ENCODE measurements around the gene ZNF454.

DNA sequence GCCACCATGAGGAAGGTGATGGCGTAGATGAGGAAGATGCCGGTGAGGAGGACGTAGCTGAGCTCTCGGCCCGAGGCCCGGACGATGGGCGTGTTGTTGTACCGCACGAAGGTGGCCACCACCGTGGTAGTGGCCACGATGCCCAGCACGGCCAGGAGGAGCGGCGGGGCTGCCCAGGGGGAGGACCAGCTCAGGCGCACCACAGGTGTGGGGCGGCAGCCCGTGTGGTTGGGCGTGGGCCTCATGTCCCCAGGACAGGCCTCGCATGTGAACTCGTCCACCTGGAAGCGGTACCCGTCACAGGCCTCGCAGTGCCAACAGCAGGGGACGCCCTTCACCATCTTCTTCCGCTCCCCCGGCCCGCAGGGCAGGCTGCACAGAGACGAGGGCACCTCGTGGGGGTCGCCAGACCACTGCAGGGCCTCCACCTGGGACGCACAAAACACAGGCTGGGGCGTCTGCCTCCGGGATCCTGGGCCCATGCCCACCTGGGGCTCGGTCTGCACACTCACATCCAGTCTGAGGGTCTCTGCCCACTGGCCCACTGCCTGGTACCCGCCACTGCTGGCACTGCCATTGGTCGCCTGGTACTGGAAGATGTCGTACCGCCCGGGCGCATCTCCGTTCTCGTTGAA, 45.4 kb downstream of the ZNF454 start:
- TF ChIP-seq, protein P1, sequence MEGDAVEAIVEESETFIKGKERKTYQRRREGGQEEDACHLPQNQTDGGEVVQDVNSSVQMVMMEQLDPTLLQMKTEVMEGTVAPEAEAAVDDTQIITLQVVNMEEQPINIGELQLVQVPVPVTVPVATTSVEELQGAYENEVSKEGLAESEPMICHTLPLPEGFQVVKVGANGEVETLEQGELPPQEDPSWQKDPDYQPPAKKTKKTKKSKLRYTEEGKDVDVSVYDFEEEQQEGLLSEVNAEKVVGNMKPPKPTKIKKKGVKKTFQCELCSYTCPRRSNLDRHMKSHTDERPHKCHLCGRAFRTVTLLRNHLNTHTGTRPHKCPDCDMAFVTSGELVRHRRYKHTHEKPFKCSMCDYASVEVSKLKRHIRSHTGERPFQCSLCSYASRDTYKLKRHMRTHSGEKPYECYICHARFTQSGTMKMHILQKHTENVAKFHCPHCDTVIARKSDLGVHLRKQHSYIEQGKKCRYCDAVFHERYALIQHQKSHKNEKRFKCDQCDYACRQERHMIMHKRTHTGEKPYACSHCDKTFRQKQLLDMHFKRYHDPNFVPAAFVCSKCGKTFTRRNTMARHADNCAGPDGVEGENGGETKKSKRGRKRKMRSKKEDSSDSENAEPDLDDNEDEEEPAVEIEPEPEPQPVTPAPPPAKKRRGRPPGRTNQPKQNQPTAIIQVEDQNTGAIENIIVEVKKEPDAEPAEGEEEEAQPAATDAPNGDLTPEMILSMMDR (conservative IDR thresholded peaks at IDR 0.05; ENCODE audit: low read length): no peak
- TF ChIP-seq EZH2phosphoT487 (IDR thresholded peaks at IDR 0.05; ENCODE audit: borderline replicate concordance, low read depth, low read length): no peak
